ENCODE data around the gene ANKRD2.
"Not testable (repeated sequence)": the region's sequence is repeated elsewhere in the genome, so short reads cannot be mapped to it uniquely, and the experiment has no call there.

Gene ANKRD2

DNA sequence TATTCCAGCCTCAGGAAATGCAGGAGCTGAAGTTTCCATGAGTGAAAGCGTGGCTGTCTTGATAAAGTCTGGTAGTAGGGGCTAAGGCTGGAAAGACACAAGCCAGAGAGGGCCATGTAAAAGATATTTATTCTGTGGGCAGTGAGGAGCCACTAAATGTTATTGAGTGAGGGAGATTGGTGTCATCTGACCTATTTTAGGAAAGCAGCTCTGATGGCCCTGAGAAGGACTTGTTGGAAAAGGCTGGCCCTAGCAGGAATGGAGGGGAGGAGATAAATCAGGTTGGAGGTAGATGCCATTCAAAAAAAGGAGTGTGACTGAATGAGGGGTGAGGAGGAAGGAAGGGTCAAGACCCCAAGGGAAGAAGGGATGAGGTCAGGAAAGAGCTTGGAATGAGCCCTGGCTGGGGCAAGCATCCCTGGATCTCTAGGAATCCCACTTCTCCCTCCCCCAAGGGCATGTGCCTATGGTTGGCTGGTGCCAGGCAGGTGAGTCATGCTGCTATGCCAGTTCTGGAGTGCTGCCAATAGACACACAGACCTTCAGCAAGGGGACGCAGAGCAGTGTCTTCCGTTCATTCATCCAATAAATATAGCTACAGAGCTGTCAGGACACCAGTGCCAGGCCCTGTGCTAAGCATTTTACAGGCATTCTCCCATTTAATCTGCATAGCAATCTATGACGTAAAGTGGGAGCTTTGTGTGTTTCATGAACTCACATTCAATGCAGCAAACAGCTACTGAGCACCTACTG is 2.0 kb downstream of the ANKRD2 start:
- peak; percentile 26 for DNase-seq

DNA sequence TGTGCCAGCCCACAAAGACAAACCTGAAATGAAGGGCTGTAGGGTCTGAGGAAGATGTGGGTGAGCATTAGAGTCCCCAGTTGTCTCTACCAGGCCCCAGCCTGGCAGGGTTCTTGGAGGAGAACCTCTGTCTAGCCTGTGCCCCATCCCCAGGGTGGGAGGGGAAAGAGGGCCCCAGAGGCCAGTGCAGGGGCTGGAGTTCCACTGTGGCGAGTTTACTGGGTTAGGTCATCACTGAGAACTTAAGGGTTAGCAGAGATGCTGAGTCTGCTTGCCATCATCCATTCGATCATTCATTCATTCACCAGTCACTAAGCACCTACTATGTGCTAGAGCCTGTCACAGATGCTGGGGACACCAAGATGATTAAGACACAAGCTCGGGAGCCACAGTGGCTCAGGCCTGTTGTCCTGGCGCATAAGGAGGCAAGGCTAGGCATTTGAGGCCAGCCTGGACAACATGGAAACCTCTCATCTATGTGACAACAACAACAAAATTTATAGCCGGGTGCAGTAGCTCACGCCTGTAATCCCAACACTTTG is 2.6 kb downstream of the ANKRD2 start:
- DNase-seq = no peak

DNA sequence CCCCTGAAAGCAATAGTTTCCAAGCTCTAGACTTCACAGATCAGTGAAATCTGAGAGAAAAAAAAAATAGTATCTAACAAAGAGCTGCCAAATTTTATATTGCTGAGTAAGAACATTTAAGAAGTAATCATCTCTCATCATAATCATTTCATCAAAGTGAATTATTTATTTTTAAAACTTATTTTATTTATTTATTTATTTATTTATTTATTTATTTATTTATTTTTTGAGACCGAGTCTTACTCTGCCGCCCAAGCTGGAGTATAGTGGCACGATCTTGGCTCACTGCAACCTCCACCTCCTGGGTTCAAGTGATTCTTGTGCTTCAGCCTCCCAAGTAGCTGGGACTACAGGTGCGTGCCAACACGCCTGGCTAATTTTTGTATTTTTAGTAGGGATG is 3.9 kb downstream of the ANKRD2 start:
- DNase-seq = not testable (repeated sequence)

DNA sequence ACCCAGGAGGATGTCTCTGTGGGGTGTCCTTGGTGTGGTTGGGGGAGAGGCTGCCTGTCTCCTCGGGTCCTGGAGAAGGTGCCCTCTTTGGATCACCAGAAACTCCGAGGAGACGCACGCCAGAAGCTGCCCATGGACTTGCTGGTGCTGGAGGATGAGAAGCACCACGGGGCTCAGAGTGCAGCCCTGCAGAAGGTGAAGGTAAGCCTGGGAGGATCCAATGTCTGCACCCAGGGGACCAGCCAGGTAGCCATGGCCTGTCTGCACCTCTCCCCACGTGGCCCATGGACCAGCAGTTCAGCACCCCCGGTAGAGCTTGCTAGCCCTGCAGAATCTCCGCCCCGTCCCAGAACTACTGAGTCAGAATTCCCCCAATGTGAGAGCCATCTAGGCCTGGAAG is 5.1 kb downstream of the ANKRD2 start:
- DNase-seq = no peak

DNA sequence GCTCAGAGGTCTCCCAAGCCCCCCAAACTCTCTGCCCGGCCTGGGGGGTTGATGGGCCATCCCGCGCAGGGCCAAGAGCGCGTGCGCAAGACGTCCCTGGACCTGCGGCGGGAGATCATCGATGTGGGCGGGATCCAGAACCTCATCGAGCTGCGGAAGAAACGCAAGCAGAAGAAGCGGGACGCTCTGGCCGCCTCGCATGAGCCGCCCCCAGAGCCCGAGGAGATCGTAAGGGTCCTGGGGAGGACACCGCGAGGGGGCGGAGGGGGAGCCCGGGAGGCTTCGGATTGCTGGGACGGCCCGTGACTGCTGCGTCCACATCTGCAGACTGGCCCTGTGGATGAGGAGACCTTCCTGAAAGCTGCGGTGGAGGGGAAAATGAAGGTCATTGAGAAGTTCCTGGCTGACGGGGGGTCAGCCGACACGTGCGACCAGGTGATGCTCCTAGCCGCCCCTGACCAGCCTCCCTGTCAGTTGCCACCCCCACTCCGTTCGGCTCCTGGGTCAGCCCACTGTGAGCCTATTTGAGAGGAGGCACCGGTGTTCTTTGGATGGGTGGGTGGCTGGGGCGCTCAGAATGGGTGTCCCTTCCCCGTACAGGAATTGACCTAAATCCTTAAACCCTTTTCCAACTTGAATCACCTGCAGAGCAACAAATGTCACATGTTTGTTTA is 5.7 kb downstream of the ANKRD2 start:
- DNase-seq = no peak

DNA sequence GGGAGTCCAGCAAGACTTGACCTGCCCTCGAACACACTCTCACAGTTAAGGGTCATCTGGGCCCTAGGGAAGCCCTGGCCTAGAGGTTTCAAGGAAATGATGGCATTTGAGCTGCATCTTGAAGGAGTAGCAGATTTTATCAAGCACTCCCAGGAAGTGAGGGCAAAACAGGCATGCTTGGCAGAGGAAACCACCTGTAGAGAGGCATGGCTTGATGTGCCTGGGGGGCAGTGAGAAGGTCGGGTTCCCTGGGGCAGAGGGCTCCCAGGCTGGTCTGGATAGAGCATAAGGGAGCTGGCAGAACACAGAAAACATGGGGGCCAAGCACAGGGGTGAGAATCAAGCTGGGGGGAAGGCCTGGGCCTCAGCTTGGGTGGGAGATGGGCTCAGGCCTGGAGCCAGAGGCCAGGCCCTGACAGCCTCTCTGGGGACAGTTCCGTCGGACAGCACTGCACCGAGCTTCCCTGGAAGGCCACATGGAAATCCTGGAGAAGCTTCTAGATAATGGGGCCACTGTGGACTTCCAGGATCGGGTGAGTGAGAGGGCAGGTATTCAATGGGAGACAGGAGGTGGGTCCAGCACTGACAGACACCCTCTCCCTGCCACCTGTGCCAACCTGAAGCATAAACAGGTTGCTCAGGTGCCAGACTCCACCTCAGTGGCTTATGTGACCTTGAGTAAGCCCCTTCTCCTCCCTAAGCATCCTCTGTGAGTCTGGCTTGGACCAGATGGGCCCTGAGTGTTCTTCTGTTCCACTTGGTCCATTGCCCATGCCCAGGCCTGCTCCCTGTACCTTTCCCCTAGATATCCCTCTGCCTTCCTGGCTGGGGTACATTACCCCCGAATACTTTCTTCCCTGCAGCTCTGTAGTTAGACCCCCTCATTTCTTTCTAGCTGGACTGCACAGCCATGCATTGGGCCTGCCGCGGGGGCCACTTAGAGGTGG is 8.1 kb downstream of the ANKRD2 start:
- DNase-seq = no peak

DNA sequence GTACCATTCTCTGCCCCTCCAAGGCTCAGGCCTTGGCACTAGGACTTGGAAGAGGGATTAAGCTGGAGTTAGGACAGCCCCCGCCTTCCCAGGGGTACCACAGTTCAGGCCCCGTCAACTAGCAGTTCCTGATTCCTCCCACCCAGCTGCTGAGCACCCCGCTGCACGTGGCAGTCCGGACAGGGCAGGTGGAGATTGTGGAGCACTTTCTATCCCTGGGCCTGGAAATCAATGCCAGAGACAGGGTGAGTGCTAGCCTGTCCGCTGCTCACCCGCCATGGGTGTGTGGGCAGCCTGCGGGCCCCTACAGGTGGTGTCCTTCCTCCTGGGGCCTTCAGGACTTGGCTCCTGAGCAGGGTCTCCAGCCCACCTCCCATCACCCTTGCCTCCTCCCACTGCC is 9.6 kb downstream of the ANKRD2 start:
- DNase-seq = no peak

DNA sequence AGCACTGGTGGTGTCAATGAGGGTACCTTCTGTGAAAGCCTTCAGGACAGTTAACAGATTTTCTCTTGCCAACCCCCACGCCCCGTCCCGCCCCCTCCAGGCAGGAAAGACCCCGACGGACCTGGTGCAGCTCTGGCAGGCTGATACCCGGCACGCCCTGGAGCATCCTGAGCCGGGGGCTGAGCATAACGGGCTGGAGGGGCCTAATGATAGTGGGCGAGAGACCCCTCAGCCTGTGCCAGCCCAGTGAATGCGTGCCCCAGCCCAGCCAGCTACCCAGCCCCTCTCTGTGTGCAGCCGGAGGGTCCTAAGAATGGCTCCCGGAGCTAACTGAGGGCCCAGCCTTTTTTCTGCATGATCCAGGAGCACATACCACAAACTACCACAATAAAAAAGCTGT is 10.9 kb downstream of the ANKRD2 start:
- no peak for DNase-seq

DNA sequence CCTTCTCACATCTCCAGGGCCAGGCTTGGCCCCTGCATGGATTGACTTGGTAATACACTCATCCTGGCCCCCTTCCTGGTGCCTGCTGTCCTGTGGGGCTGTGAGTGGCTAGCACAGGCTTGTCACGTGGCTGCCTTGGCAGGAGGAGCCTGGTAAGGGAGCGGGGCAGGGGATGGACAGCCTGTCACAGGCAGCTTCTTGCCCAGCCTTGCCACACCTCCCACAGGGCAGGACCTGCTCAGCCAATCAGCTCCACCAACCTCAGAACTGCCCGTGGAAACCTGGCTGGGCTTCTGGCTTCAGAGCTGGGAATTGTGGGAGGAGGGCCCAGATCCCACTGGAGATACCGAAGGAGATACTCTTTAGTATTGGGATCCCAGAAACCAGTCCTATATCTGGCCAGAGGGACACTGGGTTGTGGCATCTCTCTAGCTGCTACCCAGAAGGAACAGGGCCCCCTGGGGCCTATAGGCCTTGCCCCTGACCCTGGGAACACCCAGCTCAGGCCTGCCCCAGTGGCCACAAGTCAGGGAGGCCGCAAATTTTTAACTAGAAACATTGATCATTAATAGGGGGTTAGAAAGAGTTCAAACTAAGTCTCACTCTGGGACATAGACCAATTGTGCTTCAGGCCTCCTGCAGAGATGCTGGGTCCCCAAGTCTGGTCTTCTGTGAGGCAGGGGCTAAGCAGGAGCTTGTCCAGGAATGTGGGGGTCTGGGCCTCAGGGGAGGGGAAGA is 11.7 kb downstream of the ANKRD2 start, which contains the start of gene HOGA1:
HOGA1 (plus strand) TSS at position 330 of the 738 bp plus-strand sequence; CDS start at position 645, 315 bp downstream.
- no peak for DNase-seq

DNA sequence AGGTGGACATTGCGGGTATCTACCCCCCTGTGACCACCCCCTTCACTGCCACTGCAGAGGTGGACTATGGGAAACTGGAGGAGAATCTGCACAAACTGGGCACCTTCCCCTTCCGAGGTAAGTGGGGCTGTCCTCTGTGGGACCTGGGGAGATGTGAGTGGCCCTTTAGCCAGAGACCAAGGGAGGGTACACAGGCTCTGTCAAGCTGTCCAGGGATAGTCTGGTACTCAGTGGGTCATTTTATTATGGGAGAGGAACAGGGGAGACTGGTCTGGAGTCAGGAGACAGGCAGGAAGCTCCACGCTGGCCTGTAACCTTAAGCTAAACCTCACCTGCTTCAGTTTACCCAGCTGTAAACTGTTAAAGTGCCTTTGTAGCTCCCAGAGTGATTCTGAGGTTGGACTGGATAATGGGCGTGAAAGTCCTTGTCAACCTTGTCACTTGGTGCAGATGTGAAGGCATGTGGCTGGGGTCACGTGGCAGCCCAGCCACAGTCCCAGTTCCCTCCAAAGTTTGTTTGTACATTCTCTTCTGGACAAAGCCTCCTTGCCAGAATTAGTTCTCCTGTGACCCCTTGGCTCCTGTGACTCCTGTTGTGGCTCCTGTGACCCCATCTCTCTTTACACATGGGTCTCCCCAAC is 12.3 kb downstream of the ANKRD2 start:
- DNase-seq = no peak

DNA sequence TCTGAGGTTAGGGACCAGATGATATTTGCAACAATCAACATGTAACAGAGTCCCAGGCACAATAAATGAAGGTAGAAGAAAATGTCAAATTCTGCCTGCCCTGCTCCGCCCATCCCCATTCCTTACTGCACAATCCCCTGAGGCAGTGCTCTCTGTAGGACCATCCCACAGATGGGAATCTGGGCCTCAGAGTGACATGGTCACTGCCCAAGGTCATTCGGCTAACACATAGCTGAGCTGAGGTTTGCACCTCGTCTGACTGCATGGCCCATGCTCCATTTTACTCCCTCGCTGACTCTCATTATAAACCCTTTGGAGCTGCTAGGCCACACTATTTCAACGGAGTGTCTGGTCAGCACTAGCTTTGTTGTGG is 12.8 kb downstream of the ANKRD2 start:
- no peak for DNase-seq

DNA sequence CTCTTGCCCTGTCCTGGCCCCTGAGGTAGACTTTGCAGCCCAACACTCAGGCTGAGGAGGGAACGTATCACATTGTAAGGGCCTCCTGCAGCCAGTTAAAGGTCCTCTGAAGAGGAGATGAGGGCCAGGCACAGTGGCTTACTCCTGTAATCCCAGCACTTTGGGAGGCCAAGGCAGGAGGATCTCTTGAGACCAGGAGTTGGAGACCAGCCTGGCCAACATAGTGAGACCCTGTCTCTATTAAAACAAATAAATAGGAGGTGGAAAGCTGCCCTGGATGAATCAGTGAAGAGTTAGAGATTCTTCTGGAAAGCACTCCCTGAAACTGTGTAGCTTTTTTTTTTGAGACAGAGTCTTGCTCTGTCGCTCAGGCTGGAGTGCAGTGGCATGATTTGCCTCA is 14.6 kb downstream of the ANKRD2 start:
- DNase-seq = no peak

DNA sequence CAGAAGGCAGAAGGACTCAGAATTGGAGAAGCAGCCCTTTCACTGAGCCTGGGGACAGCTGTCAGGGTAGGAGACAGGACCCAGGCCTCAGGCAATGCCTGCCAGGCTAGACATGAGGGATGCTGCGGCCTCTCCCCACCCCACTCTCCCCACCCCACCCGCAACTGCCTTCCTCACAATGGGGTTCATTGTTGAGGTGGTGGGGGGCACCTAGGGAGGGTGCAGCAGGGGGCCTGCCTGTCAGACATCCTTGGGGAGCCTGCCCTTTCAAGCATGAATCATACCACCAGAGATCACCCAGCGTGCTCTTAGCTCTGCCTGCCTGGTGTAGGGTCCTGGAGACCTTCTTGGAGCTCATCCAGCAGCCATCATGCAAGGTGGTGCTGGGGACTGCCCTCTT is 16.9 kb downstream of the ANKRD2 start, which contains the start of gene C10orf62:
C10orf62 (plus strand) TSS at position 243 of the 400 bp plus-strand sequence. CDS start 177 bp downstream, outside the sequence.
- no peak for DNase-seq

DNA sequence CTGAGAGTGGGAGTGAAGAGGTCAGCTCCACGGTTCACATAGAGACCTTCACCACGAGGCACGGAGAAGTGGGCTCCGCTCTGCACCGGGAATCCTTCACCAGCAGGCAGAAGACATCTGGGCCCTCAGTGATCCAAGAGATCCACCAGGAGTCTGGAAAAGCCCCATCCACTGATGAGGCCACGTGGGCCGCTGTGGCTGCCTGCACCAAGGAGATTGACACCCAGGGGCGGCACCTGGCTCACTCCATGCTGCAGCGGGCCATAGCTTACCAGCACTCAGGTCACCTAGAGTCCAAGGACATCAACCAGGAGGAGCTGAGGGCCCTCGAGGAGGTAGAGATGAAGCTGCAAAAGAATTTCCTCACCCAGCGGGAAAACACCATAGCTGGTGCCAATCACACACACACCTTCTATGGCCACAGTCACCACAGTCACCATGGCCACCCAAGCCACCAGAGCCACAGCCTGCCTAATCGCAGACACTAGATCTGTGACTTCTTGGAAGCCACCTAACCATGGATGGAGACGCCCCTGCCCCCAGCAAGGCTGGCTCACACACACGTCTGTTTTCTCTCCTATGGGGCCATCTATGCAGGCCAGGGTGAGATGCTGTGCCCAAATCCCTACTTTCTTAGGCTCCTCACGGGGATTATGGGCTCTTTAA is 17.6 kb downstream of the ANKRD2 start:
- DNase-seq = no peak

DNA sequence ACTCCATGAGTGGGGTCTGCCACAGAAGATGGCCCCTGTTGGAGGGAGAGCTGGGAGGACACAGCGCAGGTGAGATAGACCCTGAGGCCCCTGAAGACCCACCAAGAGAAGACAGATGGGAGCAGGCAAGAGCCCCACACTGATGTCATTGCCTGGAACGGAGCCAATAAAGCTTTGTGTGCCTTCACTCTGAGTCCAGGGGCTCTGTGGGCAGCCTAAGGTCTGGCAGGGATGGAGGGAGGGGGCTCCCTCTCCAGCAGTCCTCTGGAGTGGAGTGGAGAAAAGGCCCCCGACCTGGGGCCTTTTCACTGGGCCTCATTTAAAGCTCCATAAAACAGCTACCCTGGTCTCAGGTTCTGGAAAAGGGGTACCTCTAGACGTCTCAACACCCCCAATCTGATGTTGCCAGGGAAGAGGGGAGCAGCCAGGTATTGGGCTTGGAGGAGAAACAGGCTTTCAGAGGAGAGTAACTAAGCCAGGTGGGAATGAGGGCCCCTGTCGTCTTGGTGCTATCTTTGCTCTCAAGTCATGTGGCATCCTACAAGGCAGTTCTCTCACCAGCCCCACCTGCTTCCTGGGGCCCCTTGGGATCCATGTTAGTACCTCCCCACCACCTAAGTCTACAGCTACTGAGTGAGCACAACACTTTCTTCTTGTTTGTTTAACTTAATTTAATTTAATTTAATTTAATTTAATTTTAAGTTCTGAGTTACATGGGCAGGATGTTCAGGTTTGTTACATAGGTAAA is 18.3 kb downstream of the ANKRD2 start:
- no peak for DNase-seq

DNA sequence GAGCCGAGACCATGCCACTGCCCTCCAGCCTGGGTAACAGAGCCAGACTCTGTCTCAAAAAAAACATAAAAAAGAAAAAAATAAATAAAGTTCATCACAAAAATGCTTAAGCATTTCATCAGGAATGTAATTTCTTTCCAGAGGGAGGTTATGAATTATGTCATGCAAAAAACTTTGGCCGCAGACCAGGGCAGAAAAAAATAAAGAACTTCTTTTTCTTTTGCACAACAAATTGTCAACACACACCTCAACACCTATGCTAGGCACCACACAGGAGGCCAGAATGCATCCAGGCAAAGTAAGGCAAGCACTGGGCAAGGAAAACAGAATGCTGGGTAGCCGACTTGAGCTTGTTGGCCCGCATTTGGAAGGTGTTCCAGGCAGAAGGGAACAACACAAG is 20.8 kb downstream of the ANKRD2 start:
- no peak for DNase-seq

DNA sequence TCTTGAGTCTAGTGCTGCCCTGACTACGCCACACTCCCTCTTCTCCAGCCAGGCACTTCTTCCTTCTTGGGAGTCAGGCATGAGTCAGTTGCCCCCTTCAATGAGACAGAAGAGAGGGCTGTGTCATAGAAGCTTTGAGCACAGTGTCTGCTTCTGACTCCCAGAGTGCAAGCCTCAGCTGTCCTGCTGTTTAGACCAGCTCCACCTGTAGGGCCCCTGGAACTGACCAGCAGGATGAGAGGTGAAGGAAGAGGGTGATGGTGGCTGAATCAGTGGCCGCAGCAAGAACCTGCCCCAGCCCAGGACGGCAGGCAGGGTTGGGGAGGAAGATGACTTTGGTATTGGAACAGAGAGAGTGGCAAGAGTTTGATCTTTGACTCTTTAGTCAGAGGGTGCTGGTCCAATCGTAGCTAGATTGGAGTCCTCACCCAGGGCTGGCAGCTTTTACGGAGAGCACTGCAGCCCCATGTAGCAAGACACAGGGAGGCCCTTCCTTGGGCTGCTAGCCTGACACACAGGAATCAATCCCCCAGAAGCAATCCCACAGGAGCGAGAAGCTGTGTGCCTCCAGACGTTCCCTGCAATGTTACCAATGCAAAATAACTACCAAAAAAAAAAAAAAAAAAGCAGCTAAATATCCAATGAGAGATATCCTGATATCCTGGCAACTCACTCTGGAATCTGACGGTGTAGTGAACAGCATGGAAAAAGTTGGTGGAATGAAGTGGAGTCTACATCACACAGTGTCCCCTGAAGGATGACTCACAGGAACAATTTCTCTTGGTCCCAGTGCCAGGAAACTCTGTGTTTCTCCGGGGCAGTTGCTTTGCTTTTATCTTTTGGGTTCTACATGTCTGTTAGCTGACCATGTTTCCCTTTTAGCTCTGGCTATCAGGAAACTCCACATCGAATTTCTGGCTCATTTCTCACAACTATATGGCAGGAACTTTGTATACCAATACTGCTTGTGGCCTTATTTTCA is 23.8 kb downstream of the ANKRD2 start:
- no peak for DNase-seq

DNA sequence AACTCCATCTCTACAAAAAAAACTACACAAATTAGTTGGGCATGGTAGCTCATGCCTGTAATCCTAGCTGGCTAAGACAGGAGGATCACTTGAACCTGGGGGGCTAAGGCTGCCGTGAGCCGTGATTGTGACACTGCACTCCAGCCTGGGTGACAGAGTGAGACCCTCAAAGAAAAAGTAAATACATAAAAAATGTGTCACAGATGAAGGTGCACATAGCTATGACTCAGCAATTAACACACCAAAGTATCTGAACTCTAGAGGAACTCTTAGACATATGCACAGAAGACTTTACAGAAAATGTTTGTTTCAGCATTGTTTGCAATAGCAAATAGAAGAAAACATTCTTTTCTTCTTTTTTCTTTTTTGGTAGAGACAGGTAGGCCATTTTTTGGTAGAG is 25.2 kb downstream of the ANKRD2 start:
- no peak for DNase-seq
